B cell (primary cell): ENCODE measurements around the gene CADM2. TPM values are rescaled to one million over a fixed set of nuclear protein-coding genes. Genes with fewer than 3 reads are reported as not detected.

Source experiments
- ATAC-seq: fragments of 200-7000 bp; cut with Tn5 transposase; one replicate; pipeline ENCODE4 v1.10.0; 2021; ENCODE audit warnings: low read depth, mild to moderate bottlenecking, moderate number of reproducible peaks, moderate library complexity
- CTCF ChIA-PET: fragments of 350-600 bp; sonication (Branson Sonifier 250); formaldehyde crosslinking; loops from one replicate; lab custom pipeline; 2021; ENCODE audit warnings: antibody characterized with exemption, inconsistent platforms; lab: Charles Lee
- POLR2A ChIA-PET: fragments of 350-600 bp; sonication (Branson Sonifier 250); formaldehyde crosslinking; loops from one replicate; lab custom pipeline; 2021; ENCODE audit warnings: antibody characterized with exemption; lab: Charles Lee
- DNase-seq: peaks from one replicate; pipeline ENCODE4 v3.0.0; 2013
- H2AFZ ChIP-seq: 2 replicates; pipeline ENCODE4 v1.6.1; 2012; ENCODE audit warnings: mild to moderate bottlenecking, low read depth, low read length; ENCODE audit not compliant: insufficient read depth, poor library complexity, severe bottlenecking
- H3K27ac ChIP-seq, 2 donors: 1 replicate in 1 of 2; 2 replicates in 1 of 2; pipeline ENCODE4 v1.5.1; 2012 to 2013; ENCODE audit warnings: low read length in 2 of 2, mild to moderate bottlenecking in 2 of 2, moderate library complexity in 1 of 2
- H3K27me3 ChIP-seq, 4 experiments: fragments of 200-600 bp in 1 of 4; sonication (generic) in 1 of 4; replicated peaks in 1 of 4; 1 replicate in 2 of 4; 2 replicates in 2 of 4; pipeline versions ENCODE4 v1.6.1 to v1.7.0; 2013 to 2016; ENCODE audit warnings: low read length in 3 of 4, mild to moderate bottlenecking in 2 of 4, mixed read lengths in 1 of 4, moderate library complexity in 1 of 4; ENCODE audit not compliant: insufficient read depth in 4 of 4, control insufficient read depth in 3 of 4; ENCODE audit errors: control extremely low read depth in 1 of 4
- H3K36me3 ChIP-seq, 2 experiments: replicated peaks in 1 of 2; 1 replicate in 1 of 2; 2 replicates in 1 of 2; pipeline versions ENCODE4 v1.6.1 to v1.7.1; 2013; ENCODE audit warnings: low read length in 1 of 2; ENCODE audit not compliant: insufficient read depth in 2 of 2, control insufficient read depth in 1 of 2; ENCODE audit errors: control extremely low read depth in 1 of 2, extremely low read depth in 1 of 2
- H3K4me1 ChIP-seq, 2 donors: fragments of 200-600 bp in 1 of 2; sonication (generic) in 1 of 2; 1 replicate in 1 of 2; 2 replicates in 1 of 2; pipeline versions ENCODE4 v1.5.1 to v1.6.1; 2013 to 2017; ENCODE audit warnings: low read length in 2 of 2; ENCODE audit not compliant: control insufficient read depth in 2 of 2, insufficient read depth in 2 of 2
- H3K4me2 ChIP-seq: replicated peaks from 2 replicates; pipeline ENCODE3; 2012; ENCODE audit warnings: mild to moderate bottlenecking, low read depth, low read length; ENCODE audit not compliant: poor library complexity, severe bottlenecking
- H3K4me3 ChIP-seq, 5 experiments: fragments of 200-600 bp in 1 of 5; sonication (generic) in 1 of 5; 1 replicate in 3 of 5; 2 replicates in 2 of 5; pipeline versions ENCODE4 v1.5.1 to v1.7.0; 2011 to 2016; ENCODE audit warnings: low read length in 4 of 5, mild to moderate bottlenecking in 4 of 5, low read depth in 2 of 5, control low read depth in 1 of 5, moderate library complexity in 1 of 5; ENCODE audit not compliant: insufficient read depth in 1 of 5; ENCODE audit errors: control extremely low read depth in 1 of 5, extremely low read depth in 1 of 5
- H3K79me2 ChIP-seq: fragments of 200-600 bp; sonication (generic); one replicate; pipeline ENCODE4 v1.6.0; 2016; ENCODE audit warnings: low read length; ENCODE audit not compliant: control insufficient read depth, insufficient read depth
- H3K9ac ChIP-seq: fragments of 200-600 bp; sonication (generic); 2 replicates; pipeline ENCODE4 v1.6.1; 2017; ENCODE audit warnings: mild to moderate bottlenecking, low read length, moderate library complexity
- H3K9me3 ChIP-seq, 3 donors: one replicate each; pipeline versions ENCODE4 v1.6.1 to v1.7.1; 2013; ENCODE audit warnings: low read length in 2 of 3; ENCODE audit not compliant: control insufficient read depth in 2 of 3, insufficient read depth in 1 of 3; ENCODE audit errors: control extremely low read depth in 1 of 3
- H4K20me1 ChIP-seq: 2 replicates; pipeline ENCODE4 v1.6.0; 2012; ENCODE audit warnings: mild to moderate bottlenecking, low read length; ENCODE audit not compliant: insufficient read depth, control insufficient read depth, poor library complexity, severe bottlenecking
- H3K27ac Mint-ChIP-seq: one replicate; pipeline ENCODE4 v1.8.0; 2021; ENCODE audit warnings: mixed read lengths
- H3K27me3 Mint-ChIP-seq: one replicate; pipeline ENCODE4 v1.8.0; 2021; ENCODE audit warnings: mixed read lengths
- H3K4me1 Mint-ChIP-seq: one replicate; pipeline ENCODE4 v1.8.0; 2021; ENCODE audit warnings: mixed read lengths
- H3K4me3 Mint-ChIP-seq: one replicate; pipeline ENCODE4 v1.8.0; 2021; ENCODE audit warnings: mixed read lengths
- H3K9me3 Mint-ChIP-seq: one replicate; pipeline ENCODE4 v1.8.0; 2022; ENCODE audit warnings: mixed read lengths; ENCODE audit not compliant: insufficient read depth
- EZH2 ChIP-seq: IDR thresholded peaks from 2 replicates; pipeline ENCODE4 v1.6.1; 2012; ENCODE audit warnings: borderline replicate concordance, low read depth, mild to moderate bottlenecking, moderate library complexity, low read length; ENCODE audit not compliant: insufficient read depth, poor library complexity, severe bottlenecking
- WGBS: methylation state at CpG from one replicate; pipeline ENCODE4 v1.1.5; 2013; ENCODE audit warnings: missing lambda C conversion rate; ENCODE audit not compliant: insufficient coverage; 5-methylcytosine and 5-hydroxymethylcytosine counted together
- intact Hi-C: fragments of 100-400 bp; cut with micrococcal nuclease; formaldehyde crosslinking; loops from one replicate; pipeline ENCODE4 v1.10.0; 2022
- polyA plus RNA-seq: library from polyadenylated mRNA; depleted of rRNA; stranded (reverse); fragments of >200 nt; gene quantifications from 2 replicates; pipeline ENCODE4 v1.2.3, GENCODE V29; 2012
- total RNA-seq, 2 donors: library from RNA; stranded (reverse); fragments of 120-200 nt in 1 of 2; gene quantifications; 1 replicate in 1 of 2; 2 replicates in 1 of 2; pipeline versions ENCODE4 v1.2.3 to v1.2.4, GENCODE V29; 2013 to 2022
- TF ChIP-seq, protein P1 (sequence below): fragments of 200-600 bp; IDR thresholded peaks from one replicate; pipeline ENCODE4 v1.8.0; 2022; ENCODE audit warnings: antibody characterized with exemption, mild to moderate bottlenecking

The CADM2 gene
- total and polyA plus RNA-seq, 2 donors (not counting 1 experiment from before 2014, with no cell fraction given): 0.10 to 0.37 TPM

DNA sequence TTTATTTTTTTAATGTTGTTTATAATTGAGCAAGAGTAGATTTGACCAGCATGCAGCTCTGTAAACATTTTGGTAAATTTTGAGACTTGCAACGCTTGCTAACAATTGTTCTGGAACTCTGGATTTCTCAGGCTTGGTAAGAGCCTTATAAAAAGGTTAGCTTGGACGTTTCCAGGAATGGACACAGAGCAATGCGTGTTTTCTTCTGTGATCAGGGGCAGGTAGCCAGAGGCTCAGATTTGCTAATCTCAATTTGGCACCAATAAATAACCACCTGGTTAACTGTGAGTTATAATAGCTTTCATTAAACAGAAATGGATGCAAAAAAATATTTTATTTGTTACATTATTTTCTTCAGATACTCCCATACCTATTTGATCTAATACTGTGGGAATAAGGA lies 39.8 kb downstream of the CADM2 start:
- WGBS: 62% methylated on average over 2 of the region's 3 CpGs
- H3K27ac ChIP-seq: no peak overlapping the region
- POLR2A ChIA-PET: no interaction called here
- no peaks in the 10 kb centered on the region for H3K79me2 ChIP-seq
- H3K36me3 ChIP-seq: no peaks in the 10 kb centered on the region
- Mint-ChIP-seq H3K27ac (no peak overlapping the region), H3K4me3 (no peak overlapping the region), H3K27me3 (no peaks in the 10 kb centered on the region), H3K4me1 (no peaks in the 10 kb centered on the region), H3K9me3 (no peaks in the 10 kb centered on the region)
- CTCF ChIA-PET: no interaction called here
- no peak overlapping the region for H3K4me2 ChIP-seq
- H3K9ac ChIP-seq: no peak overlapping the region
- no peak for DNase-seq
- intact Hi-C loops: no loop called here
- no peak overlapping the region for H2AFZ ChIP-seq
- H3K4me3 ChIP-seq: no peak overlapping the region
- H3K27me3 ChIP-seq: no peaks in the 10 kb centered on the region
- ATAC-seq: no peak
- H3K9me3 ChIP-seq: no peaks in the 10 kb centered on the region
- TF ChIP-seq EZH2: no peak
- TF ChIP-seq, protein P1, sequence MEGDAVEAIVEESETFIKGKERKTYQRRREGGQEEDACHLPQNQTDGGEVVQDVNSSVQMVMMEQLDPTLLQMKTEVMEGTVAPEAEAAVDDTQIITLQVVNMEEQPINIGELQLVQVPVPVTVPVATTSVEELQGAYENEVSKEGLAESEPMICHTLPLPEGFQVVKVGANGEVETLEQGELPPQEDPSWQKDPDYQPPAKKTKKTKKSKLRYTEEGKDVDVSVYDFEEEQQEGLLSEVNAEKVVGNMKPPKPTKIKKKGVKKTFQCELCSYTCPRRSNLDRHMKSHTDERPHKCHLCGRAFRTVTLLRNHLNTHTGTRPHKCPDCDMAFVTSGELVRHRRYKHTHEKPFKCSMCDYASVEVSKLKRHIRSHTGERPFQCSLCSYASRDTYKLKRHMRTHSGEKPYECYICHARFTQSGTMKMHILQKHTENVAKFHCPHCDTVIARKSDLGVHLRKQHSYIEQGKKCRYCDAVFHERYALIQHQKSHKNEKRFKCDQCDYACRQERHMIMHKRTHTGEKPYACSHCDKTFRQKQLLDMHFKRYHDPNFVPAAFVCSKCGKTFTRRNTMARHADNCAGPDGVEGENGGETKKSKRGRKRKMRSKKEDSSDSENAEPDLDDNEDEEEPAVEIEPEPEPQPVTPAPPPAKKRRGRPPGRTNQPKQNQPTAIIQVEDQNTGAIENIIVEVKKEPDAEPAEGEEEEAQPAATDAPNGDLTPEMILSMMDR: no peak
- no peaks in the 10 kb centered on the region for H3K4me1 ChIP-seq
- H4K20me1 ChIP-seq: no peaks in the 10 kb centered on the region

DNA sequence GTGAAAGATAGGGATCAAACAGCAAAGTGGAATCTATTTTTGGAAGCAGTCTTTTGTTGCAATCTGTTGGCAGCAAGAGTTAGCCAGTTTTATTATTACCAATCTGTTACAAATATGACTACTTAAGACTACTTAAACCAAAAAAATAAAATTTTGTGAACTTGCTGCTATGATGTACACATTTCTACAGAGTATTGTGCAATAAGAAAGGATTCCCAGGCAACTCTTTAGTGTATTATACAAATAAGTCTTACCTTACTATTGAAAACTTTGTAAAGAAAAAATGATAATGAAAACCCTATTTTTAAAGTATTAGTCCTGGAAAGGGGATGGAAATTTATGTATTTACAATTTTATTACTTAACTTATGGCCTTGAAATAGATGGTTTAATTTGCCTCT lies 44.7 kb downstream of the CADM2 start:
- TF ChIP-seq, protein P1: no peak
- no peak for TF ChIP-seq EZH2
- H3K9ac ChIP-seq: no peak overlapping the region

More for the DNA sequence above, 44.7 kb downstream of the CADM2 start:
- H3K36me3 ChIP-seq: no peaks in the 10 kb centered on the region
- H2AFZ ChIP-seq: no peak overlapping the region
- no peaks in the 10 kb centered on the region for H4K20me1 ChIP-seq
- no peak for ATAC-seq
- H3K4me2 ChIP-seq: no peak overlapping the region
- H3K27ac ChIP-seq: no peak overlapping the region
- POLR2A ChIA-PET: no interaction called here
- CTCF ChIA-PET: no interaction called here
- intact Hi-C loops: no loop called here
- H3K27ac Mint-ChIP-seq: no peak overlapping the region
- H3K4me3 ChIP-seq: no peak overlapping the region
- no peaks in the 10 kb centered on the region for H3K4me1 ChIP-seq
- H3K79me2 ChIP-seq: no peaks in the 10 kb centered on the region
- no peak overlapping the region for H3K4me3 Mint-ChIP-seq
- DNase-seq: no peak
- H3K27me3 Mint-ChIP-seq: no peaks in the 10 kb centered on the region
- H3K4me1 Mint-ChIP-seq: no peaks in the 10 kb centered on the region
- no peaks in the 10 kb centered on the region for H3K9me3 ChIP-seq
- H3K27me3 ChIP-seq: no peaks in the 10 kb centered on the region
- H3K9me3 Mint-ChIP-seq: no peaks in the 10 kb centered on the region
